HG03575 (cell line): Measurements from ENCODE around the gene AGAP1.

Source experiments
- ATAC-seq: cut with Tn5 transposase; IDR thresholded peaks from one replicate; pipeline ENCODE4 v1.9.1; 2021; ENCODE audit not compliant: unreplicated experiment, insufficient number of reproducible peaks, low FRiP score; ENCODE audit errors: extremely low read depth

Gene AGAP1

DNA sequence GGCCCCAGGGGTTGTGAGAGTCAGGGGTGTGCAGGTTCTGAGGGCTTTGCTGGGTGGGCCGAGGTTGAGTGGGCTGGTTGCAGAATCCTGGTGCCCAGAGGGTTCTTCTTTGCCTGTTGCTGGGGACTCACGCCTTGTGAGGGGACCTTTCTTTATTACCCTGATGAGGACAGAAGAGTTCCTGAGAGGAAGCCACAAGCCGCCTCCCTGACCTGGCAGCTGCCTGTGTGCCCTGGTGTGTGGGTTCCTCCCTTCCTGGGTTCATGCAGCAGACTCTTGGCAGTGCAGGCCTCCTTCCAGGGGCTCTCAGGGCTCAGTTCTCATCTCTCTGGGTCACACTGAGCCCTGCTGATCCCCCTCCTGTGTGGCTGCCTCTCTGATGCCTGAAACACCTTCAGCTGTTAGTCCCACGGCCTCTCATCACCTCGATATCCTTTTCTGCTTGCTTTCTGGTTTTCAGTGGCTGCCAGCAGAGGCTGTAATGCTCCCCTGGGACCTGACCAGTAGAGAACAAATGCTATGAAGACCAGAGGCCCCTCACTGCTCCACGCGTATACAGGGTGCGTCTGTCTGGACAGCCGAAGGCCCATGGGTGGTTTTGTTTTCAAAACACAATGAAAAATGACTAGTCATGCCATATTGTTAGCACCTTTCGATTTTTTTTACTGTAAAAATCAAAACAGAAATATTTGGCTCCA lies 191.3 kb downstream of the AGAP1 start:
- no peak for ATAC-seq

DNA sequence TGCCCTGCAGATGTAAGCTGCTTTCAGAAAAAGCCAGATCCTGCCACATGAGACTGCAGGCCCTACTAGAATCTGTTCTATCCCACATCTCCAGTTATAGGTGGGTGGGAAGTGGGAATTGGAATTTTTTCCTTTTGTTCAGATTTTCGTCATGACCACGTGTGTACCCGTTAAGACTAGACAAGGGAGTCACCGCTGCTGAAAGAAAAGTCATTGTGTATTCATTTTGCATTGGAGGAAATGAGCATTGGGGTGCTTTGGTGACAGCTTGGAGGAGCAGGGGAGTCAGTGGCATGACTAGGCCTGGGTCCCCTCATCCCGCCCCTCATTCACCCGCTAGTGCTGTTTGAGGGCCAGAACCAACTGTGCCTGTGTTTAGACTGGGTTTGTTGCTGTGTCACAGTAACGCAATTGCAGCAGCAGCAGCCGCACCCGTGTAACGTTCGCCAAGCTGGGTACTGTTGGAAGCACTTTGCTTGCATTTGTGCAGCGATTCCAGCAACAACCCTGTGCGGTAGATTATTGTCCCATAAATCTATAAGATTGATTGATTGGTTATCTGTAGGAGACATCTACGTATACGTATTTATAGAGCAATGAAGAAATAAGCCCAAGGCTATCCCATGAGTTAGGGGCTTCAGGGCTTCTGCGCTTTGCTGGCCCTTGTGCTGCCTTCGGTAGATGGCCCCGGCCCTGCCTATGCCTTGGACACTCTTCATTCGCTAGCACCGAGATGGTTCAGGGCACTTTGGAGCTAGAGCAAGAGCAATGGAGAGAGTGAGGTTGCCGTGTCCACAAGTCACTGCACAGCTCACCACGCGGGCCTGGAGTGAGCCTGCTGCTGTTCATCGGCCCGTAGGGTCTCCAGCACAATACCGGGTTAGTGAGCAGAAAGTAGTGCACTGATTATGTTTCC lies 194.9 kb downstream of the AGAP1 start:
- no peak for ATAC-seq

DNA sequence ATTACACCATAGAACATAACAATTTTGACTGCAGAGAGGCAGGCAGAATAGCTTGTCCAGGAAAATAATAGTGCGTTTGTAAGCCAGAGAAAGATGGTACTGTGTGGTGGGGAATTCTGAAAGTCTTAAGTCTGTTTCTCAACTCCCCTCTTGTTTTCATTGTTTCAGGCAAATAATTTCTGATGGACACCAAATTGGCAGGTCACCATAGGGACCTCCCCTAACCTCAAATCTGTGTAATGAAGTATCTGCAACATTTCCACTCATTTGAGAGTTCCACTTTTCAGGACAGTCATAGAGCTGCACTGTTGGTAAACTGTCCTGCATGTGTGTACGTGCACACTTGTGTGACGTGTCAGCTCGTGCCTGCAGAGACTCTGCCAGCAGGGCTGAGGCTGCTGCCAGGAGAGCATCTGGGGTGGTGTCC lies 195.6 kb downstream of the AGAP1 start:
- no peak for ATAC-seq

DNA sequence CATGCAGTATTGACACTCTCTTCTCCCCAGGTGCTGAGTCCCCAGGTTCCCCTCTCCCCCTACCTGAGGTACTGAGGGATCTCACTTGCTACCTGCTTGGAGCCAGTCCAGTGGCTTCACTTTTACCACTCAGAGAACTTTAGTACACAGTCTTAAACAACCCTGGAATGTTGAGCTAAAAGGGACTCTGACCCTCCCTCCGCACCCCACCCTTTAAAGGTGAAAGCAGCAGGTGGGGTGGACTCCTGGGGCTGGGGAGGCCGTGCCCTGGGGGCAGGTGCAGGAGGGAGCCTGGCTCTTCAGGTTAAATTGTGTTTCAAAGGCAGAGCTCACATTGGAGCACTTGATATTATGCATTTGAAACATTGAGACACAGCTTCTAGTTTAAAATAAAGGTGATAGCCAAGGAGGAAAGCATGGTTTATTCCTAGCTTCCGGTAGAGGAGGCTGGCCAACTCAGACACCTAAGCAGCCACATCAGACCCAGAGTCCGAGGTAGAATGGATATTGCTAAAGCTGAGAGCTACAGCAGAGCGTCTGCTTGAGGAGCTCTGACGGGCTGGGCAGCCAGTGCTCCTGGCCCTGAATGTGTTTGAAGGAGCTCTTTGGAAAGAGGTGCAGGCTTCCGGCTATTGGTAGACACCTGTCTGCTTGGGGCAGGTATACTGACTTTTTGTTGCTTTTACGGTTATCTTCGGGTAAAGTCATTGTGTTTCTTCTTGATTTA lies 196.4 kb downstream of the AGAP1 start:
- no peak for ATAC-seq

DNA sequence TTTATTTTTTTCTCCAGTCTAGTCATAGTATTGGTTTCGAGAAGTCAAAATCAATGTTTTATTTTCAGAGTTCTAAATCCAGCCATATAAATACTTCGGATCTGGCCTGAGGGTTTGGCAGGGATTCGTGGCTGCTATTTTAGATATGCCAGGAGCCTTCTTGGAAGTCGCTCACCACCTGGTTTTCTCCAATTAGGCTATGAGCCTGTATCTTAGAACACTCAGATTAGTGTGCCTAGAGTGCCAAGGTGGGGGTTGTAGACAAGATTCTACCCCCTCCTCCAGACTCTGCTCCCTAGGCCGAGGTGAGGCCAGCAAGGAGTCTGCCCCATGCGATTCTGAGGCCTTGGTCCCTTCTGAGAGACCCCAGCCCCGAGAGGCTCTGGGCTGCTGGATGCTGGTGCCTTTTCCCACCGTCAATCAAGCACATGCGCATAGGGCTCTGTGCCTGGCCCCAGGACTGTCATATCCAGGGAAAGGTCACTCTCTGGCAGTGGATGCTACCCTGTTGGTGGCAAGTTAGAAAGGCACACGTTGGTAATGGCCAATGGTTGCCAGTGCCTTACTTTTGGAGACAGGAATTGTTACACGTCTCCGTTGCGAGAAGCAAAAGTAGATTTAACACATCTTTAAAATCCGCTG lies 197.1 kb downstream of the AGAP1 start:
- no peak for ATAC-seq

DNA sequence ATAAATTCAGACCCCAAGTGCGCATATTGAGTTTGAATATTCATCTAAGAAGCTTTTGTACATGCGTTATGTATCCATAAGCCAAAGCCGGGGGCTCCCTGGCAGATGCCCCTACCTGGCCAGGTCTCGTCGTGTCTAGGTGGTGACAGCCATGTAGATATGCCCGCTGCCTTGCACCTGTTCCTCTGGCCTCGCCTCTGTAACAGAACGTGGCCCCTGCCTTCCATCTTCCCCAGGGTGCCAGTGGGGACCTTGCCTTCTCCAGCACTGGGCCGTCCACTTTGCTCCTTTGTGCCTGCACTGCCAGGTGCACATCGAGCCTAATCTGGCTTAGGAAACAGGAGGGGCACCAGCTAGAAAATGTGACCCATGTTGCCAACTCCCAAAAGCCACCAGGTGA lies 198.2 kb downstream of the AGAP1 start:
- no peak for ATAC-seq

DNA sequence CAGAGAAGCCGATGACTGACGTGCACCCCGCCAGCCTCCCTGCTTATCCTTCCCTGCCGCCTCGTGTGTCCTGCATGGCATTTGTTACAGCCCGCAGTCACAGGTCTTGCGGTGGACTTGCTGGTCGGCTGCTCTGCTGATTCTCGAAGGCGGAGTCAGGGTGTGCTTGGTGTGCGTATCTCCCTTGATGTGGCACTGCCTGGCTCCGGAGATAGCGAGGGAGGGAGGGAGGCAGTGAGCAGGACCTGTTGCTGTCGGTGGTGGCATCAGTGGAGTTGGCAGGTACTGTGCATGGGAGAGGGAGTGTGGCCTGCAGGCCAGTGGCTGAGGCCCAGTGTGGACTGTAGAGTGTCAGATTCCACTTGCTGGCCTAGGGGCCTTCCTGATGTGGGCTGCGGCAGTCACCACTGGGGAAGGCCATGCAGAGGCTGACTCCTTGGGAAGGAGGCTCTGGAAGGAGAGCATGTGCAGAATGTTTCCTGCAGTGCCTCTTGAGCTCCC lies 198.9 kb downstream of the AGAP1 start:
- ATAC-seq = no peak

DNA sequence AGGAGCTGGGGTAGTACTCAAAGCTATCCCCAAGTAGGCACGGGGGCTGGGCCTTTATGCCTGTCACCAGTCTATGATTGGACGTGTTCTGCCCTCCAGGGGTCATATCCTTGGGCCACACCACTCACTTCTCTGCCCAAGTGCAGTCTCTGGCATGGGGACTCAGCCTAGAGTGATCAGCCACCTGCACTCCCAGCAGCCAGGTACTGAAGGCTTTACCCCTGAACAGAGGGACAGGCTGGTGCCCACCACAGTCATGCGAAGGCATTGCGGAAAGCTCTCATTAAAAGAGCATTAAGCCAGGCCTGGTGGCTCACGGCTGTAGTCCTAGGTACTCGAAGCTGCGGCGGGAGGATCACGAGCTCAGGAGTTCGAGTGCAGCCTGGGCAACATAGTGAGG lies 199.4 kb downstream of the AGAP1 start:
- no peak for ATAC-seq

DNA sequence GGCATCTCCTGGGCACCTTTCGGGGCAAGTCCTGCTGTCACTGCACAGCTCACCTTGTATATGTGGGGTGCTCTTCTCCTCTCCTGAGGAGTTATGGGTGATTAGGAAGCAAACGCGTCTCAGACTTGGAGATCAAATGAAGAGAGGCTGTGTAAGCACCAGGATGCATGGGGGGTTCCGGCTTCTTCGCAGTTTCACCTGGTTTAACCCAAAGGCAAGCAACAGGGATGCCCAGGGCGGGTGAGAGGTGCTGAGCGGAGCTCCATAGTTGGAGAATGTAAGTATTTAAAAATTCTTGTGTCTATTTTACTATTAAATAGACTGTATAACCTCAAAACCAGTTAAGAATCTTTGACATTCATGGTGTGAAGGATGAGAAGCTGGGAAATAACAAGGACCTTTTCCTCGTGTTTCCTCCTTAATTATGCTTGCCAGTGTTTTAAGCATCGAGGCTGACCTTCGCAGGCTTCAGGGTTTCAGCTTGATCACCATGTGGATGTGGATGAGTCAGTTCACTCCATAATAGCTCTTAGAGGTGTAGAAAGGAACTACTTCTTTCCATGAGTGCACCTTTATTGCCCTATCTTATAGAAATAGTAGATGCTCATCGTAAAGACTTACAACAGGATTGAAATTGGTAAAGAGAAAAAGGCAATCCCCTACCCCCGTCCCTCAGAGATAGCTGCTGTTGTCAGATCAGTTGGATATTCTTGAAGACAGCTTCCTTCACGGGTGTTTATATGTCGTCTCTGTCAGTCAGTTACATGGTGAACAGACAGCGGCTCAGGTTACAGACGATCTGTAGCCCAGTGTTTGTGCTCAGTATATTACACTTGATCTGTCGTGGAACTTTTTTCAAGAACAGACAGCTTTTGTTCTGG lies 201.1 kb downstream of the AGAP1 start:
- no peak for ATAC-seq

DNA sequence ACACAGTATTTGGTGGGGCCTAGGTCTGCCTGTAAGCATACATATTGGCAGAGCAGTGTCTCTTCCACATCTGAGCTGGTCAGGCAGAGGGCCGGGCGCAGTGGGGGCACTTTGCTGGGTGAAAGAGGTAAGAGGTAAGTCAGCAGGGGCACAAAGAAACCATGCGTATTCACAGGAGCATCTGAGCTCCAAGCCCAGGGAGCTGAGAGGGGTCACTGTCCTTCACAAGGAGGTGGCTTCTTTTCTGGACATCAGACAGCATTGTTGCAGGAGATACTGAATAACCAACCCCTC lies 201.7 kb downstream of the AGAP1 start:
- no peak for ATAC-seq

DNA sequence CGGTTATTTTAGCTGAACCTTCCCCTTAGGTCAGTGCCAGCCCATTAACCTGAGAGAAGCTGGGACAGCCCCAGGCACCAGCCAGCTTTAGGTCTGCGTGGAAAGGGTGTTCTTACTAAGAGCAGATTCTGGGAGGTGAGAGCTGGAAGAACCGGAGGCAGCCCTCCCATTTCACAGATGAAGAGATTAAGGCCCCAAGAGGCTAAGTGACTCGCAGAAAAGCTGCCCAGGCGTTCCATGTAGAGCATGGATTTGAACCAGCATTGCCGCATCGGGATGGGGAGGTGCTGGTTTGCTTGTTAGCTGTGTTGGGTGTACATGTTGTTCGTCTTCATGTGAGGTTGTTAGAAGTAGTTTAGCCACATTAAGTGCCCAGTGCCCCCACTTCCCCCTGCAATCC lies 203.2 kb downstream of the AGAP1 start:
- no peak for ATAC-seq

DNA sequence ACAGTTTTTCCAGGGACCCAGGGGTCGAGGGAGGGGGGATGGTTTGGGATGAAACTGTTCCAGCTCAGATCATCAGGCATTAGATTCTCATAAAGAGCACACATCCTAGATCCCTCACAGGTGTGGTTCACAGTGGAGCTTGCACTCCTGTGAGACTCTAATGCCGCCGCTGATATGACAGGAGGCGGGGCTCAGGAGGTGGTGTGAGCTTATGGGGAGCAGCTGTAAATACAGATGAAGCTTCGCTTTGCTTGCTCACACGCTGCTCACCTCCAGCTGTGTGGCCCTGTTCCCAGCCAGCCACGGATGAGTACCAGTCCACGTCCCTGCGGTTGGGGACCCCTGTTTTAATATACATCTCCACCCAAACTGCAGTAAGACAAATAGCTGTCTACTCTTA lies 204.2 kb downstream of the AGAP1 start:
- no peak for ATAC-seq

DNA sequence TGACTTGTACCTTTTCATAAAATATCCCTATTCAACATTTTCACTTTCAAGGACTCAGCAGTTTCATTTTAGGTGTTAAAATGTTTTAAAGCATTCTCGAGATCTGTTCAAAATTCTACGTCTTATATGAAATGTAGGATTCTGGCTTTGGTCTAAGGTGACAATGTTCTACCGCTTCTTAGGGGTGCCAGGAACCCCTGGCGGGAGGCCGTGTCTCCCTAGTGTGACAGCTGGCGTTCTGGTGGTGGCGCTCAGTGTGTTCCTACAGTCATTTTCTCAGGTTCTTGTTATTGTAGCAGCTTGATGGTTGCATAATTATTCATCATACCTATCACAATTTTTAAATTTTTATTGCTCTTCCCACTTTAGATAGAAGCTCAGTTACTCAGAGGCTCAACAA lies 204.6 kb downstream of the AGAP1 start:
- ATAC-seq = no peak

DNA sequence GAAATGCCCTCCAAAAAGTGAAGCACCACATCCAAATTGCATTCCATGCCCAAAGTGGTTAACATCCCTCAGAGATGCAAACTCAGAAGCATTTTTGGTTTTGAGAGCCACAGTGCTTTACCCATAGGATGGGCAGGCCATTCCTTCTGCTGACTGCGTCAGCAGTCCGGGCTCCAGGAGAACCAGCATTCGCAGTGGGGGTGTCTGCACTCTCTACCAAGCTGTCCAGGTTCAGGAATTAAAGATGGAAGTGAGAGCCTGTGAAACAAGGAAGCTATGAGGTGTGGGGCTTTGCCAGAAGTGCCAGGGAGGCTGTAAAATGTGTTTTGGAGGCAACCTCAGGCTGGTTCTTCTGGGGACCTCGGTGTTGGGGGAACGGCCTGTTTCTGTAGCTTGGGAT lies 205.7 kb downstream of the AGAP1 start:
- no peak for ATAC-seq

DNA sequence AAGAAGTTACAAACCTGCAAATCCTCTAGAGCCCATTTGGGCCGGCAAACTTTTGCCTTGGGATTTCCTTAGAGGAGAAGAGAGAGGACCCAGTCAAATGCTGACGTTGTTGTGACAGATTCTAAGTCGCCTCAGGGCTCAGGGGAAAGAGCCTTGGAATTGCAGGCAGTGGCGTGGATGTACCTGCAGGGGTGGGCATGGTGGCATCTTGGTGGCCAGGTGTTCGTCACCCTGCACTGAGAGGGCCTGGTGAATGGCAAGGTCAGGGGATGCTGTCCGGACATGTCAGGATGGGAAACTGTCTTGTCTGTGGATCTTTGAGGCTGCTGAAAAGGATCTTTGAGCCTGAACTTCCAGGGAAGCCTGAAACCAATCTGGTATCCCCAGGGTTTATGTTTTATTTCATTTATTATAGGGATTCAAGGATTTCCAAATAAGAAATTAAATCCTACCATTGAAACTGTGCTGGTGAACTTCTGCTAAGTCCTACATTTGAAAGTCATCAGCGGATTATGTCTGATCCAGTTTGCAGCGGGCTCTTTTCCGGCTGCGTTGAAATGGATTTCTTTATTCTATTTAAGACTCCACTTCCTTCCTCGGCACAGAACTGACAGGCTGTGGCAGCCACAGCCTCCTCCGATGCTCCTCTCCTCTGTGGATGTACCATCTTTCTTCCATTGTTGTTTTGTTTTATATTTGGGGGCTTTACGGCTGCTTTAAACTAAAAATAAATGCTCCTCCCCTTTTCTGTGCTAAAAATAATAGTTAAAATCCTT lies 207.6 kb downstream of the AGAP1 start:
- ATAC-seq = no peak

DNA sequence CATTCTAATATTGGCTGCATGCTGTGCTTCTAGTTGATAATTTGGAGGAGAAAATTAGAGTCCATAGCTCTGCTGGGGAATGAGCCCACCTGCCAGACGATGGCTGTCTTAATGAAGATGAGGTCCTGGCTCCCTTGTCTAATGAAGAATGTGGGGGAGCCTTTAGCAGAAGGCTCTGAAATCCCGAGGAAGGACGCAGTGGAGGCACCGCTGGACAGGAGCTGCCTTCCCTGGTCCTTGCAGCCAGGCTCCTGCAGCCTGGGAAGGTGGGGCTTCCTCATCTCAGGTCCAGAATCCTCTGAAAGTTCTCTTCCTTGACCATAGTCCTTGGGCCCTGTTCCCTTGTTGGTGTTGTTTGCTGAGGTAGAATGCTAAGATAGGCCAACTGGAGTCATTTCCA lies 208.3 kb downstream of the AGAP1 start:
- ATAC-seq = no peak

DNA sequence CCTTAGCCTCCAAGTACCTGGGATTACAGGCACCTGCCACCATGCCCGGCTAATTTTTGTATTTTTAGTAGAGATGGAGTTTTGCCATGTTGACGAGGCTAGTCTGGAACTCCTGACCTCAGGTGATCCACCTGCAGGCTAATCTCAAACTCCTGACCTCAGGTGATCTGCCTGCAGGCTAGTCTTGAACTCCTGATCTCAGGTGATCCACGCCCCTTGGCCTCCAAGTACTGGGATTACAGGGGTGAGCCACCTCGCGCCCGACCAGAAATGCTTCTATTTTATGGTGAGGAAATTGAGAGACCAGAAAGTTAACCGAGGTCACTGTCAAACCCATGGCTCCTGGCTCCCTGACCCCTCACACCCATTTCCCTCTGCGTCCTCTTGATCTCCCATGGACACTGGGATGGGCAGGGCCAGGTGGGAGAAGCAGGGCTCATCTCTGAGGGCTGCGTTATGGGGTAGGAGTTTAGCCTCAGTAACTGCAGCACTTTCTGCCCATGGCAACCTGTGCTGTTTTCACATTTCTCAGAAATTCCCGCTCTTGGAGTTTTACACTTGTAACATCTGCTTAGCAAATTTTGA lies 210.0 kb downstream of the AGAP1 start:
- ATAC-seq = no peak
